Measurements from ENCODE around the gene YPEL1. TPM values are rescaled to one million over a fixed set of nuclear protein-coding genes. Genes with fewer than 3 reads are reported as not detected.
"Not testable (repeated sequence)": the region's sequence is repeated elsewhere in the genome, so short reads cannot be mapped to it uniquely, and the experiment has no call there.

YPEL1 gene
- total RNA-seq, 2 experiments from 2014 or later, result 0.99 to 1.2 TPM

DNA sequence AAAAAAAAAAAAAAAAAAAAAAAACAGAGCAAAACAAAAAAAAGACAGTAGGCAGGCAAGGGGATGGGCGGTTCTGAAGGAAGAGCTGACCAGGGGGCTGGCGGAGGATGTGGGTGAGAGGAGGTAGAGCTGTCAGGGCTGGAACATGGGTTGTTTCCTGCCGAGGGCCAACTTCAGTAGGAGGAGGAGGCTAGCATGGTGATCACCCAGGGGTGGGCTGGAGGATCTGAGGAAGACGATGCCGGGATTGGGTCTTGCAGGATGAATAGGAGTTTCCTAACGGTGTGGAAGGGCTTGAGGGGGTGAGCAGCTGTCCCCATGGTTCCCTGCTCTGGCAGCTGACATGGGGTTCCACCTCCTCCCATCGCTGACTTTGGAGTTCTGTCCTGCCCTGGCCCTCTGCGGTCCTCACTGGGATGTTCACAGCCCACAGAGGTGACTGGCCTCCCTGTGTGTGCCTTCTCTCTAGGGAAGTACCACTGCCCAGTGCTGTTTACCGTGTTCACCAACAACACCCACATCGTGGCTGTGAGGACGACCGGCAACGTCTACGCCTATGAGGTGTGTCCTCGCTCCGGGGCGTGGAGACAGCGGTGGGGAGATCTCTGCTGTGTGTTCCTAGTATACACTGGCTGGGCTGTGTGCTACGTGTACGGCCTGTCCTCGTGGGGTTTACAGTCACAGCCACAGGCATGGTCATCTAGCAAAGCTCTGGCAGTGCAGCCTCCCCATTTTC, 54.6 kb downstream of the YPEL1 start:
- intact Hi-C loops (cut with micrococcal nuclease), result no loop called here
- POLR2A ChIA-PET, result interaction anchor here (1.1 kb wide), 1 partner anchor 39 kb away, joined by 3 read pairs; no protein-coding TSS in a partner anchor
- H3K4me1 Mint-ChIP-seq (ENCODE audit: low read depth), result peaks cover 6% of the 10 kb centered on the region
- ATAC-seq (no peak), DNase-seq (no peak)
- H3K9me3 Mint-ChIP-seq, result no peaks in the 10 kb centered on the region
- CTCF ChIA-PET, result interaction anchor here (1.1 kb wide), 1 partner anchor 34 kb away, joined by 3 read pairs; no protein-coding TSS in a partner anchor
- no peak overlapping the region for H3K27ac Mint-ChIP-seq
- peaks cover 17% of the 10 kb centered on the region for H3K36me3 Mint-ChIP-seq (ENCODE audit: low read depth)
- TF ChIP-seq, protein P1, sequence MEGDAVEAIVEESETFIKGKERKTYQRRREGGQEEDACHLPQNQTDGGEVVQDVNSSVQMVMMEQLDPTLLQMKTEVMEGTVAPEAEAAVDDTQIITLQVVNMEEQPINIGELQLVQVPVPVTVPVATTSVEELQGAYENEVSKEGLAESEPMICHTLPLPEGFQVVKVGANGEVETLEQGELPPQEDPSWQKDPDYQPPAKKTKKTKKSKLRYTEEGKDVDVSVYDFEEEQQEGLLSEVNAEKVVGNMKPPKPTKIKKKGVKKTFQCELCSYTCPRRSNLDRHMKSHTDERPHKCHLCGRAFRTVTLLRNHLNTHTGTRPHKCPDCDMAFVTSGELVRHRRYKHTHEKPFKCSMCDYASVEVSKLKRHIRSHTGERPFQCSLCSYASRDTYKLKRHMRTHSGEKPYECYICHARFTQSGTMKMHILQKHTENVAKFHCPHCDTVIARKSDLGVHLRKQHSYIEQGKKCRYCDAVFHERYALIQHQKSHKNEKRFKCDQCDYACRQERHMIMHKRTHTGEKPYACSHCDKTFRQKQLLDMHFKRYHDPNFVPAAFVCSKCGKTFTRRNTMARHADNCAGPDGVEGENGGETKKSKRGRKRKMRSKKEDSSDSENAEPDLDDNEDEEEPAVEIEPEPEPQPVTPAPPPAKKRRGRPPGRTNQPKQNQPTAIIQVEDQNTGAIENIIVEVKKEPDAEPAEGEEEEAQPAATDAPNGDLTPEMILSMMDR (IDR thresholded peaks at IDR 0.05), result no peak
- H3K27me3 Mint-ChIP-seq, result no peaks in the 10 kb centered on the region
- no peak overlapping the region for H3K4me3 Mint-ChIP-seq

DNA sequence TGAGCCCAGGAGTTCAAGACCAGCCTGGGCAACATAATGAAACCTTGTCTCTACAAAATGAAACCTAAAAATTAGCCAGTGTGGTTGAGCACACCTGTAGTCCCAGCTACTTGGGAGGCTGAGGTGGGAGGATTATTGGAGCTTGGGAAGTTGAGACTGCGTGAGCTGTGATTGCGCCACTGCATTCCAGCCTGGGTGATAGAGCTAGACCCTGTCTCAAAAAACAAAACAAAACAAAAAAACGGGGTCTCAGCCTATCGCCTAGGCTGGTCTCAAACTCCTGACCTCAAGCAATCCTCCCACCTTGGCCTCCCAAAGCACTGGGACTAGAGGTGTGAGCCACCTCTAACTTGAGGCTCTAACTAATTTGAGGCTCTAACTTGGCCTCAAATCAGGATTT, 56.2 kb downstream of the YPEL1 start:
- H3K4me1 Mint-ChIP-seq (ENCODE audit: low read depth), result peaks cover 6% of the 10 kb centered on the region
- H3K4me3 Mint-ChIP-seq, result no peak overlapping the region
- intact Hi-C loops (cut with micrococcal nuclease), result no loop called here
- ATAC-seq (no peak), DNase-seq (no peak)
- TF ChIP-seq, protein P1 (IDR thresholded peaks at IDR 0.05), result no peak
- no peaks in the 10 kb centered on the region for H3K9me3 Mint-ChIP-seq
- CTCF ChIA-PET, result no interaction called here
- H3K27me3 Mint-ChIP-seq, result no peaks in the 10 kb centered on the region
- H3K27ac Mint-ChIP-seq, result no peak overlapping the region
- POLR2A ChIA-PET, result no interaction called here
- H3K36me3 Mint-ChIP-seq (ENCODE audit: low read depth), result peaks cover 28% of the 10 kb centered on the region

DNA sequence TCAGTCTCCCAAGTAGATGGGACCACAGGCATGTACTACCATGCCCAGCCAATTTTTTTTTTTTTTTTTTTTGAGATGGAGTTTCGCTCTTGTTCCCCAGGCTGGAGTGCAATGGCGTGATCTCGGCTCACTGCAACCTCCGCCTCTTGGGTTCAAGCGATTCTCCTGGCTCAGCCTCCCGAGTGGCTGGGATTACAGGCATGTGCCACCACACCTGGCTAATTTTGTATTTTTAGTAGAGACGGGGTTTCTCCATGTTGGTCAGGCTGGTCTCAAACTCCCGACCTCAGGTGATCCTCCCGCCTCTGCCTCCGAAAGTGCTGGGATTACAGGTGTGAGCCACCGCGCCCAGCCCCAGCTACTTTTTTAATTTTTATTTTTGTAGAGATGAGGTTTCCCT, 56.8 kb downstream of the YPEL1 start:
- H3K27me3 Mint-ChIP-seq; POLR2A ChIA-PET; H3K4me3 Mint-ChIP-seq; H3K4me1 Mint-ChIP-seq (ENCODE audit: low read depth); H3K9me3 Mint-ChIP-seq; ATAC-seq; intact Hi-C loops (cut with micrococcal nuclease); CTCF ChIA-PET; H3K27ac Mint-ChIP-seq; DNase-seq: not testable (repeated sequence)
- H3K36me3 Mint-ChIP-seq (ENCODE audit: low read depth), result peaks cover 29% of the 10 kb centered on the region

DNA sequence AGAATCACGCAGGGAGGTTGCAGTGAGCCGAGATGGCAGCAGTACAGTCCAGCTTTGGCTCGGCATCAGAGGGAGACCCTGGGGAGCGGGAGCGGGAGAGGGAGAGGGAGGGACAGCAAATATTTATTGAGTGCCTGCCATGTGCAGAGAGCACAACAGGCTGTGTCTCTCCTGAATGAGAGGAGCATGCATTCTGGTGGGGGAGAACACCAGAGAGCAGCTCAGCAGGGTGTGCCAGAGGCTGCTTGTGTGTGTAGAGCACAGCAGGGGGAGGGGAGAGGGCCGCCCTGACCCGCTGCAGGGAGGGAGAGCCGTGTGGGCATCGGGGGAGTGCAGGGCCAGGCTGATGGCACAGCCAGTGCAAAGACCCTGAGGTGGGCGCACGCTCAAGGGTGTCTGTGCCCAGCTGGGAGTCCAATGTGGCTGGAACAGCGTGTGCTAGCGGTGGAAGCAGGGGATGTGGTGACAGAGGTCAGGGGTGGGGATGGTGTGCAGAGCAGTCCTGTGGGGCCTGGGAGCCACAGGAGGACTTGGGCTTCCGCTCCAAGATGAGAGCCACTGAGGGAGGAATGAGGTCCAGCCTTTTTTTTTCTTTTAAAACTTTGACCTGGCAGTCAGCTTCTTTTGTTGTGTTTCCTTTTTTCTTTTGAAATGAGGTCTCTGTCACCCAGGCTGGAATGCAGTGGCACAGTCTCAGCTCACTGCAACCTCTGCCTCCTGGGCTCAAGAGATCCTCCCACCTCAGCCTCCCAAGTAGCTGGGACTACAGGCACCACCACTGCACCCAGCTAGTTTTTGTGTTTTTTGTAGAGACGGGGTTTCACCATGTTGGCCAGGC, 57.8 kb downstream of the YPEL1 start:
- POLR2A ChIA-PET, result no interaction called here
- no peaks in the 10 kb centered on the region for H3K9me3 Mint-ChIP-seq
- no peaks in the 10 kb centered on the region for H3K27me3 Mint-ChIP-seq
- intact Hi-C loops (cut with micrococcal nuclease), result no loop called here
- CTCF ChIA-PET, result no interaction called here
- ATAC-seq, result no peak
- no peak overlapping the region for H3K27ac Mint-ChIP-seq
- H3K36me3 Mint-ChIP-seq (ENCODE audit: low read depth), result peaks cover 37% of the 10 kb centered on the region
- TF ChIP-seq, protein P1 (IDR thresholded peaks at IDR 0.05), result no peak
- no peak overlapping the region for H3K4me3 Mint-ChIP-seq
- DNase-seq, result no peak
- peaks cover 6% of the 10 kb centered on the region for H3K4me1 Mint-ChIP-seq (ENCODE audit: low read depth)

DNA sequence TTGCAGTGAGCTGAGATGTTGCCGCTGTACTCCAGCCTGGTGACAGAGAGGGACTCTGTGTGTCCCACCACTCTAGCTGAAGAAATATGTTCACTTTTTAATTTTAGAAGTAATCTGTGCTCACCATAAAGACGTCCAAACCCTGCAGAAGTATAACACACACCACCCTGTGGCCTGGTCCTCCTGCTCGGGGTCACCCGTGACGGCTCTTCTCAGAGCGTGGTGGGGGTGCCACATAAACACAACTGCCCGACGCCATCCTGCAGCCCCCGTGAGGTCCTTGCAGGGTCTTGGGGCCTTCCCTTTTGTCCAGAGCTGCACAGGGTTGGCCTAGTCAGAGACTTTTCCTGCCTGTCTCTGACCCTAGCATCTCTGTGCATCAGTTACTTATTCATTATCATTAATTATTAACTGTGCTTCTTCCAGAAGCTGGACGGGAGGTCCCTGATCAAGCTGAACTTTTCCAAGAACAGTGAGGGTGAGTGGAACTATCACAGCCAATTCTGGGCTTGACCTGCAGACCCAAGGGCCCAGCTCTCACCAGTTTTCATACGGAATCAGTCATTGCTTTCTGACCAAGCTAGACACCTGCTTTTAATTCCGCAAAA, 60.9 kb downstream of the YPEL1 start:
- Mint-ChIP-seq H3K27me3 (no peaks in the 10 kb centered on the region), H3K27ac (no peak overlapping the region), H3K36me3 (ENCODE audit: low read depth) (peaks cover 45% of the 10 kb centered on the region), H3K9me3 (no peaks in the 10 kb centered on the region), H3K4me1 (ENCODE audit: low read depth) (peaks cover 4% of the 10 kb centered on the region), H3K4me3 (no peak overlapping the region)
- intact Hi-C loops (cut with micrococcal nuclease), result no loop called here
- CTCF ChIA-PET, result interaction anchor here (0.9 kb wide), 1 partner anchor 18 kb away, joined by 3 read pairs; no protein-coding TSS in a partner anchor
- POLR2A ChIA-PET, result interaction anchor here (1.3 kb wide), 1 partner anchor 9 kb away, joined by 3 read pairs; the partner anchor contains the start of gene PPIL2
- no peak for ATAC-seq
- no peak for DNase-seq
- TF ChIP-seq, protein P1 (IDR thresholded peaks at IDR 0.05), result no peak

All from activated CD8-positive, alpha-beta T cell treated with anti-CD3 and anti-CD28 coated beads for 36 hours (primary cell).